Eye (tissue), 1 donor: ENCODE data around the gene MPPED2.
A peak's percentile ranks its signal among the peaks of the same experiment; 100 is the strongest.

Source experiments
- DNase-seq: peaks from one replicate; pipeline ENCODE4 v3.0.0-alpha.2; 2015

Gene MPPED2, protein sequence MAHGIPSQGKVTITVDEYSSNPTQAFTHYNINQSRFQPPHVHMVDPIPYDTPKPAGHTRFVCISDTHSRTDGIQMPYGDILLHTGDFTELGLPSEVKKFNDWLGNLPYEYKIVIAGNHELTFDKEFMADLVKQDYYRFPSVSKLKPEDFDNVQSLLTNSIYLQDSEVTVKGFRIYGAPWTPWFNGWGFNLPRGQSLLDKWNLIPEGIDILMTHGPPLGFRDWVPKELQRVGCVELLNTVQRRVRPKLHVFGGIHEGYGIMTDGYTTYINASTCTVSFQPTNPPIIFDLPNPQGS

DNA sequence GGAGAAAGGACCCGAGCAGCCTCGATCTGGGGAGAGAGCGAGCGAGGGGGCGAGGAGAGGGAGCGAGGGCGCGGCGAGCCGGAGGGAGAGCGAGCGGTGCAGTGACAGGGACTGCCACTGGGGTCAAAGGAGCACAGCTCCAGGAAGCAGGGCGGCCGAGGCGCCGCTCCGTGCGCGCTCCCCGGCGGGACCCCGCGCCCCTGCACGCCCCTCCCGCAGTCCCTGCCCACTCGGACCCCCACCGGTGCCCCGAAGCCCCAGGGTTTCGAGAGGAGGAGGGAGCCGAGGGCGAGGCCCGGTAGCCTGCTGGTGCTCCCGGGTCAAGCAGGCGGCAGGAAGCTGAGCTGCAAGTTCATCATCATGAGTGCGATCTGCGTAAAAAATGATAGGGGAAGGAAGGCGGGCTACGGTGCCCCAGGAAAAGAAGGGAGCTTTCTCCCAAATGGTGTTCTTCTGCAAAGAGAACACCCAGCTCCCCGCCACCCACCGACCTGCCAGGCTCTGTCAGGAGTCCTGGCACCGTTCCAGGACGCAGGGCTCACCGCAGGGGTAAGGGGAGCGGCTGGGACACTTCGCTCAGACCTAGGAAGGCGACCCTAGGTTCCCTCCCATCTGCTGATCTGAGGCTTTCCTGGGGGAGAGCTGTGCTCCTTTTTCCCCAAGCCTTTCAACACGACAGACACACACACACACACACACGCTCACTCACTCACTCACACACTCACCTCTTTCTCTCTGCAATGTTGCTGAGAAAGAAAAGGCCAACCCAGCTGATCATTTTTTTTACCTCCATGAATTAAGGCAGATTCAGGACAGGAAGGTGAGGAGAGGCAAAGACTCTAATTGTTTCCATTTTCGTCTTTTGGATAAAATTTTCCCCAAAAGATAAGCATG lies at the start of gene MPPED2:
MPPED2 (minus strand) TSS at position 103 of the 894 bp plus-strand sequence. CDS start 5,980 bp downstream, outside the sequence.
- peak; percentile 94 for DNase-seq

DNA sequence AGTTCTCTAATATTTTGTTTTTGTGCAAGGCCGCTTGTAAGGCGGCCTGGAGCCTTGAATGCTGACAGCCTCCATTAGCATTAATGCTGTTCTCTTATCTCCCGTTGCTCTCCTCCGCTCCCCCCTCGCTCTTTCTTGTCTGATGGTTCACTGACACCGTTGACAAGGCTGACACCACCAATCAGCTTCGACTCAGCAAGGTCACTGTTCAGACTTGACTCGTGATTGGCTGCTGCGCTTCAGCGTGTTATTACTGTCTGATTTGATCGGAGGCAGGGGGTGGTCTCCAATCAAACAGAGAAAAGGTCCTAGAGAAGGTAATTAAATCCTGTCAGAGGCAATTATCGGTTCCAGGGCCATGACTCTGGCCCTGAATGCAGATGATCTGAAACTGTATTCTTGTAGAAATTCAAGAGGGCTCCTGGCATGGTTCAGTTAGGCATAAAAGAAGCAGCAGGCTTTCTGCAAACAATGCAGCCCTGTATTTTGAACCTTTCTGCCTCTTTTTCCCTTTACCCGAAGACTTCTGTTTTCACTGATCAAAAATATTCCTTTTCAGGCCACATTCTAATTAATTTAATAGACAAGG lies 49.3 kb upstream of the MPPED2 start:
- DNase-seq, result peak; percentile 97

DNA sequence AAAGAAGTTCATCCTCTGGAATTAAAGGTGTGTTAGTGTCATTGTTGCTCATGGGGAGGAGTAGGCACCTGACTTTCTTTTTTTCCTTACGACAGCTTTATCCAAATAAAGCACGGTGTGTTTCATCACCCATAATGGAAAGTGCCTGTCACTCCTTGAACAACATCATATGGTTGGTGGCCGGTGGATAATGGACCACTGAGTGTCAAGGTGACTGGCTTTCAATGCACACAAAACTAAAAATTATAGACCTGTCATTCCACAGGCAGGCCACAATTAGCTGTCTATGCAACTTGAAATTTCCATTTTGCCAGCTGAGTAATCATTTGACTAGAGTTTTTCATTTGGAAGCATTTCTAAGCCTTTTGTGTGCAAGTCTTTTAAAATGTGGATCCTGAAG lies 45.0 kb upstream of the MPPED2 start:
- no peak for DNase-seq

DNA sequence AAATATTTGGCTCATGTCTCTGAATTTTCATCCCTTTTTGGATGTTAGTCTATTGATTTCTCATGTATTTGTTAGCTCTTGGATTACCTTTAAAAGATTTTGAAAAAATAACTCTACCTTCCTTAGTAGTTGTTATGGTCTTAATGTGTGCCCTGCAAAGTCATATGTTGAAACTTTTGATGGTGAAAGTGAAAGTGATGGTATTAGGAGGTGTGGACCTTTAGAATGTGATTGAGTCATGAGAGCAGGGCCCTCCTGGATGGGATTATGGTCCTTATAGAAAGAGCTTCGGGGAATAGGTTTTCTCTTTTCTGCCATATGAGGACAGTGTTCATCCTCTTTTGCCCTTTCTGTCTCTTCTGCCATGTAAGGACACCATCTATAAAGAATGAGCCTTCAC lies 33.6 kb upstream of the MPPED2 start:
- DNase-seq, result no peak

DNA sequence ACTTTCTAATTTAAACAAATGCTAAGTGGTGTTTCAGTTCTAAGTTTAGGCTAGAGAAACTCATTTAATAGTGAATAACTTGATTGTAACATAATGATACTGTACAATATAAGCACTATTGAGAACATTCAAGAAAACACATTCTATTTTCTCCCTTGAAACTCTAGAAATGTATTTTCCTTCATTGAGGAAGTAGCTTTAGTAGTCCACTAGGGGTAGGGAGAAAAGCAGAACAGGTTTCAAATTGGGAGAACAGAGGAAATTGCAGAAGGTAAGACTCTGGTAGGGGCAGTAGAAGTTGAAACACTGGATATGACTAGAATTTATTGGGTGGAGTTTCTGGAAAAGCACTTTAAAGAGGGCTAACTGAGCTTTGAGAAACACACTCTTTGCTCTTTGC lies 31.6 kb upstream of the MPPED2 start:
- DNase-seq, result no peak

DNA sequence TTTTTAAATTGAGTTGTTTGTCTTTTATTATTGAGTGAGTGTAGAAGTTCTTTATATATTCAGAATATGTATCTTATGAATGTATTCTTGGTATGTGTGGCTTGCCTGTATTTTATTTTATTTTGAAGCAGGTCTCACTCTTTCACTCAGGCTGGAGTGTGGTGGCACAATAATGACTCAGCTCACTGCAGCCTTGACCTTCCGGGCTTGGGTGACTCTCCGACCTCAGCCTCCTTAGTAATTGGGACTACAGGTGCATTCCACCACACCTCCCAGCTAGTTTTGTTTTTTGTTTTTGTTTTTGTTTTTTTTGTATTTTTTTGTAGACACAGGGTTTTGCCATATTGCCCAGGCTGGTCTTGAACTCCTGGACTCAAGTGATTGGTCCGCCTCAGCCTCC lies 24.5 kb upstream of the MPPED2 start:
- DNase-seq, result no peak

DNA sequence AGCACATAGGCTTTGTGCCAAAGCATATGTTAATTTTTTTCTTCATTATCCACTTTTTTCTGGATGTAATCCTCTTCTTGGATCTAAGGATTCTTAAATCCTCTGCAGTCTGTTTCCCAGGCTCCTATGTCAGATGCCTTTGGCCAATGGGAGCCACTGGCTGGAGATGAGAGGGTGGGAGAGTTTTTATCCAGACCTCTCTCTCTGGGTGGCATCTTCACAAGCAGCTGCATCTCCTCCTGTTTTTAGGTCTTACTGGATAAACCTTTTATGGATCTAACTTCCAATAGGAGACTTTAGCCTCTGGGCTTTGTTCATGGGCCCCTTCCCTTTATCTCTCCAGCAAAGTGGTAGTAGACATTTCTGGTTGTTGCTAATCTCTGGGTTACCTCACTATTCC lies 22.4 kb upstream of the MPPED2 start:
- DNase-seq, result no peak

DNA sequence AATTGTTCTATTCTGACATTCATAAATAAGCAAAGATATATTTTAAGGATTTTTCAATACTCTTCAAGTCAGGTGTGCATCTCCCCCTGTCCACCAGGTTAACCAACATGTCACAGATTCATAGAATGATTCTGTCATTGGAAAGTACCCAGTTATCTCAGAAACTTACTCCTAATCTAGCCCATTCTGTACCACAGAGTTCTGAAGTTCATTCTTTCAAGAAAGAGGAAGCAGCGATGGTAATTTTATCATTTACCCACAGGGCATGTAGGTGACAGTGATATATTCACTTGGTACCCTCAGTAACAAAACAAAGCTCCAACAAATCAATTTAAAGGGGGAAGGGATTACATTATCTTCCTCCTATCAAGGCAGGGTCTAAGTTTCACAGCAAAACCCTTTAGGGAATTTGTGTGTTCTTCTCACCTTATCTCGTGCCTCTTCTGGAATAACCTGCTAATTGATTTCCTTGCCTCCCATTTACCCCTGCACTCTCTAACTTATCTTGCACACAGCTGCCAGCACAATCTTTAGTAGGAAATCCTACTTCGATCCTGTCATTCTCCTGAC lies 19.0 kb upstream of the MPPED2 start:
- DNase-seq, result no peak

DNA sequence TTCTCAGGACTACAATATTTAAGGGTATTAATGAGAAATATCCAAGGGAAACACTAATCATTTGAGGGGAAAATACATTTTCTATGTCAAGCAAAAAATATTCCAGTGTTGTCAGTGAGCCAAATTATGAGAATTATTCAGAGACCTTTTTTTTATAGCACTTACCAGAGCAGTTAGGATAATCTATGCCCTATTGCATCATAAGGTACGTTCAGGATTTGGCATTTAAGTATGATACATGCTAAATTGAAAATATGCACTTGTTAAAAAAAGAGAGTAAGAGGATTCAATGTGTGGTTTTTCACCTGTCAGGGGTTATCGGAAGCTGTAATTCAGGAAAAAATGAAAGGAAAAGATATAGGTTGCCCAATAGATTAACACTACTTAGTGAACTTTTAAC lies 17.2 kb upstream of the MPPED2 start:
- DNase-seq, result no peak

DNA sequence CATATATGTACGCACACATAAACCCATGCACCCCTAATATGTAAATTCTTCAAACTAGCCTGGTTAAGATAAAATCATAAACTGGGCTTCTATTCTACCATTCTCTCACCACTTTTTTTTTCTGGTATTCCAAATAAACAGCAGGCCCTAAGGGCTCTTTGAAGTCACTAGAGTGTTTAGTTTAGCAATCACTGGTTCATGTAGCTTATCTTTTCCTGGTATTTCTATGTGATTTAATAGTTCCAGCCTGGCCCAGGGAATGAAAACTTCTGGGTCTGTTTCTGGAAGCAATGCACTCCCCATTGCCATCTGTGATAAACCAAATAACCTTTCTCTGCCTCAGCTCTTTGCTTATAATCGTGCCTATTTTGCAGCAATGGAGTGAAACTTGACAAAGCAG lies 10.7 kb upstream of the MPPED2 start:
- no peak for DNase-seq

DNA sequence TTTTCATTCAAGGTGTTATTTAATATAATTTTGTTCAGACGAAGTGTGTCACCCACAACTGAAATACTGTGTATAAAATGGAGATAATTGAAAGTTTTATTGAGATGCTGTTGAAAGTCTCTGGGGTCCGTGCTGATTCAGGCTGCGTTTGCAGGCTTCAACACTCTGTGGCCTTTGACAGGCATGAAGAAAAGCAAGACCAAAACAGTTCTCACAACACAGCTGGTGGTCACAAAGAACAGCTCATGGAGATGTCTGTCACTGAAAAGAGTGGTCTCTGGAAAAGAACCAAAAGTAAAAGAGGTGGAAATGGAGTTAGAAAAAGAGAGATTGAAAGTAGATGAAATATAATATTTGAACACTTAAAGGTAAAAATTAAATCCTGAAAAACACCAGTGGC lies 9.8 kb upstream of the MPPED2 start:
- DNase-seq, result peak; percentile 44

DNA sequence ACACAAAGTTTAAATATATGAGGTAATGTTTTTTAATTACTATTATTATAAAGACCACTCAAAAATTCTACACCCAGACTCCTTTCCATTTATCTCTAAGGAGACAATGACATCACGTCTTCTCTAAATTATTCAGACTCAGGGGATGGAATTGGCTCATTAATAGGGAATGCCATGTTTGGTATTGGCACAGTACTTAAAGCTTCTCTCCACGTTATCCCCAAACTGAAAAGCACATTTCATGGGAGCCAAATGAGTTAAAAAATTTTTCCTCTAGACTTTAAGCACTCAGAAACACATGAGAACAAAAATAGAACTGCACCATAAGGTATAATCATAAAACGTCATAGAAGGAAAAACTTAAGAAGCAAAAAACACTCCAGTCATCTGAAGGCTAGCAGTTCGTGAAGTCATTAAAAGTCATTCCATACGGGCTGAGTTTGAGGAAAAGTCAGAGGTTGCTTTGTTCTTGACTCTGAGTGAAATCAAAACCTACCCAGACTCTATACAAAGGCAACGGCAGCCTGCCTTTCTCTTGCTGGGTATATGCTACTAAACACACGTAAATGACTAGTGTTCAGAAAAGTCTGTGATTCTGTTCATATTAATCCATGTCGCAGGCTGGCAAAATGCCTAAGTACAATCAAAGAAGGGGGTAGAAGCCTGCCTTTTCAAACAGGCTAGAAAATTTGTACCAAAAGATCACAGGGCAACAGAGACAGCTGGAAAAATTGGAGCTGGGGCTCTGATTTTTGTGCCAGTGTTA lies 8.7 kb upstream of the MPPED2 start:
- DNase-seq, result peak; percentile 46

DNA sequence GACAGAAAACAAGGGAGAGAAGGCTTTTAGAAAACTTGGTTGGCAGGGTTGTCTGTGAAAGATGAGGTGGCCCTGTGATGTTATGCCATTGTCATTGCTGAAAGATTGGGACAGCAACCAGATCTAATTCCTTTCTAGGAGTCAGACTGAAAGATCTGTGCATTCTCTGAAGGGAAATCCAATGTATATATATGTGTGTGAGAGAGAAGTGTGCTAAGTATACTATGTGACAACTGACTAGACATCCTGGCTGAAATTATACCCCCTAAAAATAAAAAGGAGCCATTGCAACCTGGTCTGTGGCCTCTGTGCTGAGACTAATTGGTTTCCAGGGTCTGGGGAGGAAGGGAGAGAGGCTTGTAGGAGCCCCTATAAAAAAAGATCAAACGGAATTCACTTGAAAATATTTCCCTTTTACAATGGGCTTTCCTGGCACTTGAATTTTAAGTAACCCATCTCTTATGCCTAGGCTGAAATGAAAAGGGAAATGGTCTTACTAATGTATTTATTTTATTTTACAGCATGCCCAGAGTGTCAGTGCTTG lies 1.2 kb upstream of the MPPED2 start:
- DNase-seq, result no peak

DNA sequence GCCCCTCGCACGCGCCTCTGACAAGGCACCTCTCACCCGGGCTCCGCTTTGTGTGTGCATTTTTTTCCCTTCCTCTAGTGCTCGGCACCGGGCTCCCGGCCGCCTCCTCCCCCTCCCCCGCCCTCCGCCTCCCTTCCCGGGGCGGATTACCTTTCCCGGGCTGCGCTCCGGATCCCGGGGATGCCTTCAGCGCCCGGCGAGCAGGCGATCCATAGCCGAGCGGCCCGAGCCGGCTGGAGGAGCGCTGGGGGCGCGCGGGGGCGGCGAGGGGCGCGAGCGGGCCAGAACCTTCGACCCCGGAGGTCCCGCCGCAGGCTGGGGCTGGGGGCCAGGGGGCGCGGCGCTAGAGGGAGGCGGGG lies 282 bp downstream of the MPPED2 start:
- DNase-seq, result peak; percentile 87

DNA sequence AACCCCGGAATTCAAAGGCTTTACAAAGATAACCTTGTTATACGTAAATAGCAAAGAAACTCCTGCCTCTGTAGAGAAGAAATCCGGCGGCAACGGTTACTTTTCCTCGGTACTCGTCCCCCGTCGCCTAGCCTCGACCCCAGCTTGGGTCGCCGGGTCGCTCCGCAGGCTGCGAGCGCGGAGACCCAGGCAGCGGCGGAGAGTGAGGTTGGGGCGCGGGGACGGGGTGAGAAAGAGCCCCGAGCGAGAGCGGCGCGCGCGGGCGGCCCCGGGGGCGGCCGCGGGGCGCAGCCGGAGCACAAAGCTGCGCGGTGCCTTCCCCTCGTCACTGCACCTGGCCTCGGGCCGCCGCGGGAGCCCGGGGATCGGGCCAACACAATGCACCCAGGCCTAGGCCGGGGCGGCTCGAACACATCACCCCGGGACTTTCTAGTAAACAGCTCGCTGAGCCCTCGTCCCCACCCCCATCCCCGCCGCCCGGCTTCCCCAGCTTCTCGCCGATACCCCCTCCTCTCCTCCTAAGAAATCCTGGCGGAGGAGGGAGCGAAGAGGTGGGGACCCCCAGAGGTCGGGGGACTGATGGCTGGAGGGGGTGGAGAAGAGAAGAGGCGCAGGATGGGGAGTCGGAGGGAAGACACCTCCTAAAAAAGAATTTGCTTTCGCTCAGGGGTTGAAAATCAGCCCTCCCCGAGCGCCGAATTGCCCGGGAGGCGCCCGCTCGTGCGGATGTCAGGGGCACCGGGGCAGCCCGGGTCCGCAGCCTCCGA lies 845 bp downstream of the MPPED2 start:
- DNase-seq, result peak; percentile 87

DNA sequence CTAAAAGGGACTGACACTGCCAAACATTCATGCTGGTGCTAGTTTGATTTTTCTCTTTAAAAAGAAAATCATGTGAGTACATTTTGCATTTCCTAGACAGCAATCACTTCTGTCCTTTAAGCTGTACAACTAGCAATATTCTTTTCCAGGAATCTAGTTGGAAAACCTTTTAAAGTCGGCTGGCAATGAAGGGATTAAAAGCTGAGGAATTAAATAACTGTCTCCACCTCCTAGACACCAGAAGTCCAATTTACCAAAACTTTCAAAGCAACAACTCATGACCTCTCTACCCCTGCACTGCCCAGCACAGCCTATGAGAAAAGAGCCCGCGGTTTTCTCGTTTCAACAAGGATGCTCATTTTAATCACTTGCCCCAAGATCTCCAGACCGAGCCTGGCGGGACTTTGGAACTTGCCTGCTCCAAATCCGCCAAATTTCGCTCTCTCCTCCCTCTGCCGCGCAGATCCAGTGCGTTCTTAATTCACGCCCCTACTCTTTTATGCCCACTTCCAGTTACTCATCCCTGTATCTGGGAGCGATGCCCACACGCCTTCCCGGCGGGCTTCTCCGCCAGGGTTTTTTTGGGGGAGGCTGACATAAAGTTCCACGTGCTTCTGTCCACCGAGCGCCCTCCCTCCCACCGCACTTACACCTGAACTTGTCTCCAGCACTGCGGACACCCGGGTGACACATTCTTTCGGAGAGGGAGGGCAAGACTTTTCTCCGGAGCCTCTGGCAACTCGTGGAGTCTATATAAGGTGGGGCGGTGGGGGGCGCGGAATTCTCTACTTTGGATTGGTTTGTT lies 2.5 kb downstream of the MPPED2 start:
- peak; percentile 70 for DNase-seq

DNA sequence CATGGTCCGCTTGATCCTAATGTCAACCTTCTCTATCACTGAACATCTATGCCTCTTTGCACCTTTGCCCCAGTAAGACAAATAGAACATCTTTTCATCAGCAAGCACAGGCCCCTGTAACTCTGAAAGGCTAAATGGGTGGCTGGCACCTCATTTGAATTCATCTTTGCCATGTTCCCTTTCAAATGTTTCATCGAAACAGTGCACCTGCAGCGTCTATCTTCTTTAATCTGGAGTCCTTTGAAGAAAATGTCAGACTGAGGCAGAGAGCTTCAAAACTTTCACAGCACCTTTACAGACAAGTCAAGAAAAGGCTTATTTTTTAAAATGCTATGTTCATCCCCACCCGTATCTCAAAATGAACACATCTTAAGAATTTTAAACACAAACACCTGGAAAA lies 3.4 kb downstream of the MPPED2 start:
- peak; percentile 17 for DNase-seq

DNA sequence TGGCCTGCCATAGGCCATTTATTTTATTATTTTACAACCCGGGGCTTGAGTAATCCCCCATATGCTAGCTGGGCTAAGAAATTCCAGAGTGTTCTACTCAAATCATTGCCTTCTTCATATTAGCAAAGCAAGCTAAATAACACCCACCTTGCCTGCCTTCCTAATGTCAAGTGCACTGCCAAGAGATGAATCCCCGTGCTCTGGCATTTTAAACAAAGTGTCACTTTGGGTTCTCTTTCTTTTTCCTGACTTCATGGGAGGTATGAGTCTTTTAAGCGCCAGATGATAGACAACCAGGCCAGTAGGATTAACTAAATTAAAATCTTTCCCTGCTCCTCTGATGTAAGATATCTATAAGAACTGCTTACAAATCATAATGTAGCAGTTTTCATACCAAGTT lies 4.5 kb downstream of the MPPED2 start:
- DNase-seq, result no peak

DNA sequence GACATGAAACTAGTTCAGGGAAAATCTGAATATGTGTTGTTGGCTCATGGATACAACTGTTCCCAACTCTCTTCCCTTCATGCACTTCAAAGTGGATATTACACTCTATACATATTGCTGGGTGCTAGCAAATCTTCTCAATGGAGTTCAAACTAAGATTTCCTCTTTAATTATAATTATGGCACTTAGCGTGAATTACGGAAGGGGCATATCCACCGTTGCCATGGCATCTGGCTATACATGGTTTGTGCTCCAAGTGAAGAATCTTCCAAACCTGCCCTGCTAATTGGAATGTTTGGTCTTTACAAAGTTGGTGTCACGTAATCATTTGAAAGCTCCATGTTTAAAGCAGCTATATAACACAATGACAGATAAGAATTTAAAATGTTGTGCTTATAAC lies 5.6 kb downstream of the MPPED2 start:
- DNase-seq, result no peak

DNA sequence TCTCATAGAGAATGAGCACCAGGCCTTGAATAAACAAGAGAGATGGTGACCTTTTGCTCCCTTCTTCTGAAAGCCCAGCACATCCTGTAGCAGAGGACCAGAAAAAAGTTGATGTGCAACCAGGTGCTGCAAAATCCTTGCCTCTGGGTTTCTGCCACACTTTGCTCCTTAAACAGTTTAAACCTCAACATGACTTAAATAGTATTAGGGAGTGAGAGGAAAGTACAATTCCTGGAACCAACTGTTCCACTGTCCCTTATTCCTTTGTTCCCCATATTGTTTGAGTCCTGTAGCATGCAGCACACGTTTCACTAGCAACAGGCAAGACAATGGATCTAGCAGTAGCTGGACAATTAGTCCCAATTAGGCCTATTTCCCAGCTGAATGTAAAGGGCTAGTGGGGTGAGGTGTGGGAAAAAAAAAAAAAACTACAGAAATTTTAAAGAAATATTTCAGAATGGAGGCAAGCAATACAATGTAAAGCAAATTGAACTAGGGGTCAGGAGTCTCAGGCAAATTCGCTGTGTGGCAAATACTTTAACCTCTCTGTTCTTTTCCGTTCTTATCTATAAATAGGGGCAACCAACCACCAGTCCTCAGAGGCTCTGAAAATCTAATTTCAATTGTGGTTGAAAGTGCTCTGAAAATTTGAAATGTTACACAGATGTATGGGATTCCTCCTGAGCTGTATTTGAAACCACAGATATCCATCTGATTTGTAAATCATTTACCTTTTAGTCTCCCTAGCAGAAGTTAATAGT lies 6.6 kb downstream of the MPPED2 start:
- peak; percentile 68 for DNase-seq
